NCI-H2029 treated with DMSO at 0.1 percent for 48 hours (cell line): ENCODE data around the gene NHLRC4.

Experiments
- DNase-seq: peaks from one replicate; lab custom pipeline; 2025; lab: John Stamatoyannopoulos, UW

Gene NHLRC4

DNA sequence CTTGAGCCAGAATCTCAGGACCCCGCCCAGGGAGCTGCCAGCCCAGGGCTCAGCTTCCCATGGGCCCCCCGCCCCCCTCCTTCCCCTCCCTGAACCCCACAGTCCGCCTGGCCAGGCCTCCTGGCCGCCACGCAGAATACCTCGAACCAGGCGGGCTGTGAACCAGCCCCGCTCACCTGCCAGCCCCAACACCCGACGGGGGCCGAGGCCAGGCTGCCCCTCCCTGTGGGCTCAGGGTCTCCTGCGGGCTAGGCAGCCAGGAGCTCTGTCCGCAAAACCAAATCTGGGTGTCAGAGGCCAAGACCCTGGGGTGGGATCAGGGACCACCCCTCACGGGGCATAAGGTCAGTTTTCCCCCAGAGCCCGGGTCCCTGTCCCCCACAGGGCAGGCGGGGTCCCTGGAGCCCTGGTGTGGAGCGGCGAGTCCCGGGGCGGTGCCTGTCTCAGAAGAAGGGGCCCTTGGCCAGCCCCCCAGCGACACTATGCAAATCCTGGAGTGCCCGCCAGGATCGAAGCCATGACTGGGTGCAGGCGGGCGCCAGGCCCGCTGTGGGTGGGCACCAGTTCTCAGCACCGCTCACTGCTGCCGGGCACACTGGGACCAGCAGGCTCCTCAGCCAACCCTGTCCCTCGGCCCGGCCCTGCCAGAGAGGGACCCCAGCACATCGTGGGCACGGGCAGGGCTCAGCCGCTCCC, 13.1 kb upstream of the NHLRC4 start:
- DNase-seq, result no peak

GRCh38 chr16:554297-554621, 12.5 kb upstream of the NHLRC4 start:
- no peak for DNase-seq

- no peak for DNase-seq
Observed at GRCh38 chr16:554640-555365, 12.0 kb upstream of the NHLRC4 start.

- no peak for DNase-seq
Observed at GRCh38 chr16:555528-556473, 11.0 kb upstream of the NHLRC4 start.

DNA sequence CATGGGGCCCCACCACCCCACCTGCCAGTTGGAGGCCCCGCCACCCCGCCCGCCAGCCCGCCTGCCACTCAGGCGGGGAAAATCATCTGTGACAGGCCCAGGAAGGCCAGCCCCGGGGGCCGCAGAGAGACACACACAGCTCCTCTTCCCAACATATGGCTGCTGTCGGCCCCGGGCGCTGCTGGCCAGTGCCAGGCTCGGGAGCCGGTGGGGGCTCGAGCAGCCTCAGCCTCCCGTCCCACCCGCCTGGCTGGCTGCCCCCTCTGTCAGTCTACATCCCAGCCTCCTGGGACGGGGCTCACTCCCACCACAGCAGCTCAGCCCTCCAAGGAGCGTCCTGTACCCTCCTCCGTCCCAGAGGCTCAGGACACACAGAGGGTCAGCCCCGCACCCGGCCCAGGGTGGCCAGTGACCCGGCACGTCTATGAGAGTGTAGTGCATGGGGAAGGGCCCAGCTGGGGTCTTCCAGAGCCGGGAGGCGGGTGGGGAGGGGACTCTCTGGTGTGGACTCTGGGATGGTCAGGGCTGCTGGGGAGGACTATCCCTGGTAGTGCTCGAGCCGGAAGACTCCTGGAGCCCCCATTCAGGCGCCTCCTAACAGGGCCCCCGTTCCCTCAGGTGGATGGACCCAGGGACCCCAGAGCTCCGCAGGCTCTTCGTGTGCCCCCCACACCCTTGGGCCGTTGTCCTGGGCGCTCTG, 10.2 kb upstream of the NHLRC4 start:
- no peak for DNase-seq

- no peak for DNase-seq
Observed at GRCh38 chr16:557463-558297, 9.1 kb upstream of the NHLRC4 start.

DNA sequence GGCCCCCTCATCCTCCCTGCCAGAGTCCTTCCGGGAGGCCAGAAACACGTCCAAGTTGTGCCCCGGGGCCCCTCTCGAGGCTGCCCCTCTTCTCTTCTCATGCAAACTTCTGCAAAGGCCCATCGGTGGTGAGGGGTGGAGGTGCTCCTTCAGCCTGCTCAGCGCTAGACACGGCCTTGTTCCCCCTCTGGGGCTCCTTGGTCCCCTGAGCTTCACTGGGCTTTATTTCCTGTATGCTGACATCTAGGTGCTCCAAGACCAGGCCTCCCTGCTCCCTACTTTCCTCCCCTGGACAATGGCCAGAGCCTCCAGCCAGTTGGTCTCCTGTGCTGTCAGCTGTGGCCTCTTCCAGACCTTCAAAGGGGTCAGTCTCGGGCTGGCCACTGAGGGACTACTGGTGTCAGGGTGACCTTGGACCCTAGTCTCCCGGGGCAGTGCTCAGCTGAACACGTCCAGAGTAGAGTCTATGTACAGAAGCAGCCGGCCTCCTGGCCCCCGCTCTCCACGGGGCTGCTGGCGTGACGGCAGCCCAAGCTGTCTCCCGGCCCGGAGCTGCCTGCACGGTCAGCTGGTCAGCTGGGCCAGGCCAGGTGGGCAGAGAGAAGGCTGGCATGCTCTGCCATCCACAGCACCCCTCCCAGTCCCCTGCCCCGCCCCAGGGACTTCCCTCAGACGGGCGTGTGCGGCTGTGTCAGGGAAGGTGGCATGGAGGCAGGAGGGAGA, 8.3 kb upstream of the NHLRC4 start:
- no peak for DNase-seq

DNA sequence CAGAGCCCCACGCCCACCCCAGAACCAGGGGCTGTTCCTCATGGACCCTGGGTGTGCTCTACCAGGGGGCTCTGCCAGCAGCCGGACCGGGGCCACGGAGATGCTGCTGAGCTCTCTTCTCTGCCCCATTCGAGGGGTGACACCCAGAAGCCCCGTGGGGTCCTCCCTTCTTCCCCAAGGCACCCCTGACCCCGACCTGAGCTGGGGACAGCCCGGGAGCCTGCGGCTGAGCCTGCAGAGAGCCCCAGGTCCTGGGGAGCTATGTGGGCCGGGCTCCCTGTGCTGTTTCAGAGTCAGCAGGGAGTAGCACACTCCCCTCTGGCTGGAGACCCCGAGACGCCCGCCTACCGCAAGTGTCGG, 7.8 kb upstream of the NHLRC4 start:
- no peak for DNase-seq

- DNase-seq, result no peak
Observed at GRCh38 chr16:559411-560203, 7.2 kb upstream of the NHLRC4 start.

- no peak for DNase-seq
Observed at GRCh38 chr16:560204-560700, 6.6 kb upstream of the NHLRC4 start, which contains the start of gene PRR35. PRR35 (plus strand) TSS chr16:560394; CDS start chr16:563295, 2,901 bp downstream.

GRCh38 chr16:560701-561412, 5.9 kb upstream of the NHLRC4 start:
- no peak for DNase-seq

DNA sequence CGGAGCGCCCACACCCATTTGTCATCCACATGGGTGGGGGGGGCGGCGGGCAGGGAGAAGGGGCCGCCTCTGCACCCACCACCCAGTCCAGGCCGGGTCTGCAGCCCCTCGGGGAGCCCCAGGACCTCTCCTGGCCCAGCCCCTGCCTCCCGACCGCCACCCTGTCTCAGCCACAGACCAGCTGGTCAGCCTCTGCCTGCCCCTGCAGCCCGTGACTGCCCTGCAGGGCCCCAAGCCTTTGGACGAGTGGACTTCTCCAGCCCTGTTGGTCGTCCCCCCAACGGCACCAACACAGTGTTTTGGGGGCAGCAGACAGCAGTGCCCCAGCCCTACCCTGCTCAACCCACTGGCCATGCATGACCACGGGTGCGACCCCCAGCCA, 5.4 kb upstream of the NHLRC4 start:
- DNase-seq, result no peak

DNA sequence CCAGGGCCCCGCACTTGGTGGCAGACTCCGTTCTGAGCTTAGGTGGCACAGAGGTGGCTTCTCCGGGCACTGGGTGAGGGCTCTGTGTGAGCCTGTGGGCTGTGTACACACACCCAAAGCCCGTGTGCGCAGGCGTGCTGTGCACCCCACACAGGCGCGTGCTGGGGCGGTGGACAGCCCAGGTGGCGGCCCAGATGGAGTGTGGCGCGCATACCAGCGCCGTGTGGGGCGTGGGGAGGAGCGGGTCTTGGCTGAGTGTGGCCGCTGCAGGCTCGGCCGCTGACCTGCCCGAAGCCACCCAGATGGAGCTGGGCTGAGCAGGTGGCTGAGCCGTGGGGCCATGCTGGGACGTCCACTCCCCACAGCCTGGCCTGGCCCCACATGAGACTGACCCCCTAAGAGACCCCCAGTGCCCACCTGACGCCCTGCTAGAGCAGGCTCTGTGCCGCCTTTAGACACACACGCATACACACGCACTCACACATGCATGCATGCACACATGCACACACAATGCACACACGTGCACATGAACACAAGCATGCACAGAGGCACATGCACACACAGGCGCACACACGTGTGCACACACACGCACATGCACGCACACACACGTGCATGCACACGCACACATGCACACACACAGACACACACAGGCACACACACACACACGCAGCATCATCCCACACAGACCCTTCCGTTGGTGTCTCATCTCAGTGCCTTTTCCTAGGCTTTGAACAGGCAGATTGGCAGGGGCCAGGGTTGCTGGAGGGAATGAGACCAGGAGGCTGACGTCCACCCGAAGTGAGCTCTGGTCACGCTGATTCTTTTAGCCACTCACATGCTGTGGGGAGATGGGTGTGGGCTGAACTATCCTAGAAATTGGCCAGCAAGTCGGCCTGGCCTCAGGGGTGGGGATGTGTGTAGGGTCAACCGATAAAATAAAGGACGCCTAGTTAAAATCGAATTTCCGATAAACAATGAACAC, 4.6 kb upstream of the NHLRC4 start:
- DNase-seq, result no peak

GRCh38 chr16:563072-563644, 3.6 kb upstream of the NHLRC4 start:
- DNase-seq, result no peak

DNA sequence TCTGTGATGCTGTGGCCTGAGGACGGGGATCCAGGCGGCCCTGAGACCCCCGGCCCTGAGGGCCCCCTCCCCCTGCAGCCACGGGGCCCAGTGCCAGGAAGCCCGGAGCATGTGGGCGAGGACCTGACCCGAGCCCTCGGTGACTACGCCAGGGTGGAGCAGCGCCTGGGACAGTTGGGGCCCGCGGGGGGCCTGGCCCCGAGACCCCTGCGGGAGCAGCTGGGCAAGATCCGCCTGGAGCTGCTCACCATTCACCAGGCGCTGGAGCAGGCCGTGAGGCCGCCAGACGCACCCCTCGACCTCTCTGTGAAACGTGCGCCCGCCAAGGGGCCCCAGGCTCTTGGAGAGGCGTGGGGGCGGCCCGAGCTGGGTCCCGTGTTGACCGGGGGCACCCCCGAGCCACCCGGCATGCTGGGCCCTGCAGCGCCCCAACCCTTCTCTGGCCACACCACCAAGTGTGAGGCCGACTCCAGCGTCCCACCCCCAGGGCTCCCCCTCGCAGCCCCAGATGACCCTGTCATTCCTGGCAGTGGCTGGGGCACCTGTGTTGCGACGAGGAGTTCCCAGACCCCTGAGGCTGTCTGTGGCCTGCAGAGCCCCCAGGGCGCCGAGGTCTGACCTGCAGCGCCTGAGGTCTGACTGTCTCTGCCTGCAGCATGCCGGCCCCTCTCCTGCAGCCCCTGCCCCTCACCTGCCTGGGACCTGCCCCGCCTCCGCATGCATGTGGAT, 2.0 kb upstream of the NHLRC4 start:
- no peak for DNase-seq
